C4-2B (cell line): ENCODE measurements around the gene NDFIP2.

Experiments used
- H3K27ac ChIP-seq: fragments of 450-650 bp; 2 replicates; pipeline ENCODE4 v1.5.1; 2017
- ZFX ChIP-seq: fragments of 450-650 bp; IDR thresholded peaks from 2 replicates; pipeline ENCODE4 v1.6.1; 2017
- TF ChIP-seq, protein P1 (sequence below): fragments of 450-650 bp; conservative IDR thresholded peaks from 2 replicates; pipeline ENCODE4 v1.5.1; 2017; ENCODE audit warnings: mild to moderate bottlenecking

NDFIP2 gene

GRCh38 chr13:79532576-79532975, 51.6 kb downstream of the NDFIP2 start:
- TF ChIP-seq, protein P1, sequence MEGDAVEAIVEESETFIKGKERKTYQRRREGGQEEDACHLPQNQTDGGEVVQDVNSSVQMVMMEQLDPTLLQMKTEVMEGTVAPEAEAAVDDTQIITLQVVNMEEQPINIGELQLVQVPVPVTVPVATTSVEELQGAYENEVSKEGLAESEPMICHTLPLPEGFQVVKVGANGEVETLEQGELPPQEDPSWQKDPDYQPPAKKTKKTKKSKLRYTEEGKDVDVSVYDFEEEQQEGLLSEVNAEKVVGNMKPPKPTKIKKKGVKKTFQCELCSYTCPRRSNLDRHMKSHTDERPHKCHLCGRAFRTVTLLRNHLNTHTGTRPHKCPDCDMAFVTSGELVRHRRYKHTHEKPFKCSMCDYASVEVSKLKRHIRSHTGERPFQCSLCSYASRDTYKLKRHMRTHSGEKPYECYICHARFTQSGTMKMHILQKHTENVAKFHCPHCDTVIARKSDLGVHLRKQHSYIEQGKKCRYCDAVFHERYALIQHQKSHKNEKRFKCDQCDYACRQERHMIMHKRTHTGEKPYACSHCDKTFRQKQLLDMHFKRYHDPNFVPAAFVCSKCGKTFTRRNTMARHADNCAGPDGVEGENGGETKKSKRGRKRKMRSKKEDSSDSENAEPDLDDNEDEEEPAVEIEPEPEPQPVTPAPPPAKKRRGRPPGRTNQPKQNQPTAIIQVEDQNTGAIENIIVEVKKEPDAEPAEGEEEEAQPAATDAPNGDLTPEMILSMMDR = no peak
- no peak for TF ChIP-seq ZFX
- no peak overlapping the region for H3K27ac ChIP-seq

DNA sequence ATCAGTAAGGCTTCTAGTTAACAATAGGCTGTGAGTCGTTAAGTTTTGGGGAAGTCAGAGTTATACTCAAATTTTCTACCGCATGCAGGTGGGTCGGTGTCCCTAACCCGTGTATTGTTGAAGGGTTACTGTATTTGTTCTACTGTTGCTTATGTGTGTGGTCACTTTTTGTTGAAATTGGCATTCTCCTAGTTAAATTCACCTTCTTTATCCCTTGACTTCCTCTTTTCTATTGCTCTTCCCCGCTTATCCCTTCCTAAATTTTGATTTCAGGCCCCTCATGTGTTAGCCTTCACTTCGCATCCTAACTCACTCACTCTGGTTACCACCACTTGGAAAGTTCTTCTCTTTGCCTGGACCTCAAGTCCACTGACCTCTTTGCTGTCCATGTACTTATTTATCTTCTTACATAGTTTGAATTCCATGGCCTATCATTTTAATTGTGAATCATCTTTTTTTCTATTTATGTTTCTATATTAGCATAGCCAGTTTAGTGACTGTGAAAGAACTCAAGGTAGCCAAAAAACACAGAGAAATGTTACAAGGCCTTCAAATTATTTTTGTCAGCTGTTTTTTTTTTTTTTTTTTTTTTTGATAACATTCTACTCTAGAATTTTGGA, 52.9 kb downstream of the NDFIP2 start:
- H3K27ac ChIP-seq = no peak overlapping the region
- no peak for TF ChIP-seq ZFX
- TF ChIP-seq, protein P1 = no peak

- no peak overlapping the region for H3K27ac ChIP-seq
- TF ChIP-seq ZFX = no peak
- TF ChIP-seq, protein P1 = no peak
Observed at GRCh38 chr13:79534596-79534995, 53.6 kb downstream of the NDFIP2 start.

DNA sequence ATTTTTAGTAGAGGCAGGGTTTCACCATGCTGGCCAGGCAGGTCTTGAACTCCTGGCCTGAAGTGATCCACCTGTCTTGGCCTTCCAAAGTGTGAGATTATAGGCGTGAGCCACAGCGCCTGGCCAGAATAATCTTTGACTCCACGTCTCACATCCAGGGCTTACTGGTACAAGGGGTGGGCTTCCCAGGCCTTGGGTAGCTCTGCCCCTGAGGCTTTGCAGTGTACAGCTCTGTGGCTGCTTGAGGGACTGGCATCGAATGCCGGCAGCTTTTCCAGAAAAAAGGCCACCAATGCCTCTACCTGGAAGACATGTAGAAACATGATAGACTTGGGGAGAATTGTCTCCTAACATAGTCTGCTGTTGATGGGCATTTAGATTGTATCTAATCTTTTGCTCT, 57.8 kb downstream of the NDFIP2 start:
- H3K27ac ChIP-seq = no peak overlapping the region

DNA sequence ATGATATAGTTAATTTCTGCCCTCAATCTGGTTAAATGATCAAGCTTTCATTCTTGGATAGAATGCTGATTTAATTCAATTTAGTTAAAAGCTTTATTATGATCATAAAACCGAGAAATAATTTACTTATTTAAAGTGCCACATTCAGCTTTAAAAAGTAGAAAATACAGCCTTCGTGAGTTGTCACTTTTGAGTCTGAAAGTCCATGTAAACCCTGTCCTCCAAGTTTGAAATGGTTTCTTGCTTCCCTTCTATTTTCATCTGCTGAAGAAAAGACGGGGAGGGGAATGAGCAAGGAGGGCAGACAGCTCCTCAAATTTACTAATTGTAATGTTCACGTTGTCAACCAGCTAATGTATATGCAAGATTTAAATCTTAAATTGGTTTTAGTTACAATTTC, 59.5 kb downstream of the NDFIP2 start:
- H3K27ac ChIP-seq = no peak overlapping the region
- TF ChIP-seq, protein P1 = no peak
- TF ChIP-seq ZFX = no peak

More for the DNA sequence above, 57.8 kb downstream of the NDFIP2 start:
- no peak for TF ChIP-seq ZFX
- TF ChIP-seq, protein P1 = no peak

DNA sequence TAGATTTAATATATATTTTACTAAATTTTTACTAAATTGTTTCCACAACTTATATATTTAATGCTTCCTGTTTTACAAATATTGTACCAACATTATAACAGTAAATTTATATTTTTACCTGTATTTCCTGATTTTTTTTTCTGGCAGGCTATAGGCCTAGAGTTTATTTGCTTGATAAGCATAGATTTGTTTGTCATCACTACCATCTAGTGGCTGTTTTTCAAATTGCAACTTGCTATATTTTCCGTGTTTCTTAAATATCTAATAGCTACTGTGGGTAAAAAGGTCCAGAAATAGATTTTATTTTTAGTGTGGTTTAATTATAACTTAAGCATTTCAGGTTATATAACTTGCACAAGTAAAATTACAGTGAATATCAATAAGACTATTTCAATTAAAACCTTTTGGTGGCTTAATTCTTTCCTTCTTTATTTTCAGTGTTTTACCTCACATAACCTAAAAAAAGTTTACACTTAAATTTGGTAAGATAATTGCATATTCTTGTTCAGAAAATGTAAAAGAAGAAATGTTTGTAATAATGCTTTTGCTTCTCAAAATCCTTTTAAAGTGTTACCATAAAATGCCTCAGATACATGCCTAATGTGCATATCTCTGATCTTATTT, 60.6 kb downstream of the NDFIP2 start:
- no peak overlapping the region for H3K27ac ChIP-seq
- TF ChIP-seq, protein P1 = peak; percentile 76
- TF ChIP-seq ZFX = no peak

DNA sequence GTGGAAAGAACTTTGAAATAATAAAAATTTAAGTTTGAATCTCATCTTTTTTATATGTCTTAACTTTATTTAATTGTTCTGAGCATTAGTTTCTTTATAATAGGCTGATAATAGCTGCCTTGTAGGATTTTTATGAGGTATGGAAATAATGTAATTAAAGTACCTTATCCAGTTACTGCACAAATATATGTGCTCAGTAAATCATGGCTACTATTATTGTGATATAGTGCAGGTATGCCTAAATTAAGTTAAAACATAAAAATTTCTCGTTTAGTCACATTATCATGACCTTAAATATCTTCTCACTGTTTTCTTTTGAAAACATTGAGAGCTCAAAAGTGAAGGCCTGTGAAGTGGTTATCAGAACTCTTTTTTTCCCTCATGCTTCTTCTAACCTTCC, 62.9 kb downstream of the NDFIP2 start:
- TF ChIP-seq, protein P1 = no peak
- no peak for TF ChIP-seq ZFX
- H3K27ac ChIP-seq = no peak overlapping the region
